CD4-positive, alpha-beta T cell treated with Interleukin-6 for 4 hours (primary cell): Measurements from ENCODE around the gene TOR4A.
"Not testable (repeated sequence)": the region's sequence is repeated elsewhere in the genome, so short reads cannot be mapped to it uniquely, and the experiment has no call there.

Source experiments
- DNase-seq: peaks from one replicate; pipeline ENCODE4 v3.0.0-alpha.2; 2020; ENCODE audit warnings: mixed read lengths

The TOR4A gene

DNA sequence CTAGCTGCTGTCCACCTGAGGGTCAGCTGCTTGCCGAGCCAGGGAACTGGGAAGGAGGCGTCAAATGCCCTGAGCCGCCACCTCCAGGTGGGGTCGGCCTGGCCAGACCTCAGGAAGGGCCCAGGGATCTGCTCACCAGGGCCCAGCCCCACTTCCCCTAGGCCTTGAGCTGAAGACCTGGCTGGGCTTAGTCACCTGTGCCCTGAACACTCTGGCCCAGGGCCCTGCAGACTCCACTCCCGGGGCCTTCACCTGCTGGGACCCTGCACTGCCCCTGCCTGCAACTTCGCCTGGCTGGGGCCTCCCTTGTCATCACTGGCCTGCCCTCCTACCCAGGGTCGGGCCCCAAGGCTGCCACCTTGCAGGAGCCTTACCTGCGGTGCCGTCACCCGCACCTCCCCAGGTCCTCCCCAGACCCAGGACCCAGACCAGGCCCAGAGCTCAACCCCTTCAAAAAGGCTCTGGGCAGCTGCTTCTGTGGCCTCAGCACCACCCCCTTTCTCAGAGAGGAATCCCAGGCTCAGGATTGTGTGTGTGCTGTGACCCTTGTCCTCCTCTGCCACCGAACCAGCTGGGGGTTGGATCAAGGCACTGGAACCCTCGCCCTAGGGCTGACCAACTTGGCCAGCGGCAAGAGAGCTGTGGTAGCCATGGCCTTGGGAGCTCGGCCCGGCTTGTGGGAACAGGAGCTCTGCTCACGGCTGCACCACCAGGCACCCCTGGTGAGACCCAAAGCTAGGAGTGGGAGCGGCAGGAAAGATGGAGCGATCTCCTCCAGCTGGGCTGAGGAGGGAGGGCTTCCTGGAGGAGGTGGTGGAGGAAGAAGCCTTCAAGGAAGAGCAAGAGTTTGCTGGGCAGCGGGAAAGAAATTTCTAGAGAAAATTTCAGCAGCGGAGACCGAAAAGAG is 23.6 kb upstream of the TOR4A start:
- DNase-seq: no peak

DNA sequence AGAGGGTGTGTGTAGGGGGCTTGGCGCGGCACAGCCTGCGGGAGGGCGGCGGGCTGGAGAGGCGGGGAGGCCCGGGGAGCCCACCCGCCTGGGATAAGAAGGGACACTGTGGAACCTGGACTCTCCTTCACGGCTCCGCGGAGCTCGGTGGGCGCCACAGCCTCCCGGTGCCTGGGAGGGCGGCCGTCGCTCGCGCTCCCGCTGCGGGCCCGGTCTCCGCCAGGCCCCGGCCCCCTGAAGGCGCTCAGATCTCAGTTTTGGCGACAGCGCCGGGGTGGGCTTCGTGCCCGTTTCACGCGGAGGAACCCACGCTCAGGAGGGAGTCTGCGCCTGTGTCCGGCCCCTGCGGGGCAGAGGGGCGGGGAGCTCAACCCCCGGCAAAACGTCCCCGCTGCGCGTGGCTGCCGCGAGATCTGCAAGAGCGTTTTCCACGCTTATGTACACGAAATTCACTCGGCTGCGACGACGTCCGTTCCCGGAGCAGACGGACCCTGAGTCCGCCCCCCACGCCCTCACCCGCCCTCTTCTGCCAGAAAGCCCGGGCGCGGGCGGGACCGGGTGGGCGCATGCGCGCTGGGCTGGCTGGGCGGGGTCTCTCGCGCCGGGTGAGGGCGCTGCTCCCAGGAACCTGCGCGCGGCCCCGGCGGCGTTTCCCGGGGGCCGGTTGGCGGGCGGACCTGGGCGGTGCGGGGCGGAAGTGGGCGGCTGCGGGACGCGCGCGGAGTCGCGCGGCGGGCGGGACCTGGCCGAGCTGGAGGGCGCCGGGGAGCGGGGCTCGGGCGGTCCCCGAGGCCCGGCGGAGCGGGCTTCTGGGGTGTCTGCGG is 22.7 kb upstream of the TOR4A start, which contains the start of gene NELFB:
Gene NELFB, plus strand, starts transcription at position 704 of the 824 bp plus-strand sequence.
- peak; percentile 96 for DNase-seq

DNA sequence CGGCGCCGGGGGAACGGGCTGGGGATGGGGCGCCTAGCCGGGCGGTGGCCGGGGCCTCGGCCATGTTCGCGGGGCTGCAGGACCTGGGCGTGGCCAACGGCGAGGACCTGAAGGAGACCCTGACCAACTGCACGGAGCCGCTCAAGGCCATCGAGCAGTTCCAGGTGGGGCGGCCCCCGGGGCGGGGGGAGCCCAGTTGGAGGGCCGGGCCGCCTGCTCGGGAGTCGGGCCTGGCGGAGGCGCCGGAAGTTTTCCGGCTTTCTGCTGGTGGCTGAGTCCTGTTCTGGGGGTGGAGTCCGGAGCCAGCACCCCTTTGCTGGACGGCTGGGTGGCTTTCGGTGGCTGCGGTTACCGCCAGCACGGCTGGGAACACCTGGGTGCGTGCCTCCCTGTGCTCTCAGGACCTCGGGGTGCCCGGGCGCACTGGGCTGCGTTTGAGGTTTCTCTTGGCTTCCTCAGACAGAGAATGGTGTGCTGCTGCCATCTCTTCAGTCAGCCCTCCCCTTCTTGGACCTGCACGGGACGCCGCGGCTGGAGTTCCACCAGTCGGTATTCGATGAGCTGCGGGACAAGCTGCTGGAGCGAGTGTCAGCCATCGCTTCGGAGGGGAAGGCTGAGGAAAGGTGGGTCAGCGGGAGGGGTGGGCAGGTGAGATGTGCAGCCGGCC is 21.9 kb upstream of the TOR4A start:
- peak; percentile 48 for DNase-seq

- no peak for DNase-seq
These were observed 21.2 kb upstream of the TOR4A start for GRCh38 chr9:137256362-137256761.

DNA sequence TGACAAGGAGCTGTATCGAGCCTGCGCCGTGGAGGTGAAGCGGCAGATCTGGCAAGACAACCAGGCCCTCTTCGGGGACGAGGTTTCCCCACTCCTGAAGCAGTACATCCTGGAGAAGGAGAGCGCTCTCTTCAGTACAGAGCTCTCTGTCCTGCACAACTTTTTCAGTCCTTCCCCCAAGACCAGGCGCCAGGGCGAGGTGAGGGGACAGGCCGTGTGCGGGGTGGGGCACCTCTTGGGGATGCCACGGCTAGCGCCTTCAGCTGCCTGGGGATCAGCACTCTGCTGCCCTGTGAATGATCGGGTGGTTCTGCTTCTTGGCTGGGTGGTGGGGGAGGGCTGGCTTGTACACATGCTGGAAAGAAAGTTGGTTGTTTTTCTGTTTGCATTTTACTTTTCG is 20.7 kb upstream of the TOR4A start:
- no peak for DNase-seq

DNA sequence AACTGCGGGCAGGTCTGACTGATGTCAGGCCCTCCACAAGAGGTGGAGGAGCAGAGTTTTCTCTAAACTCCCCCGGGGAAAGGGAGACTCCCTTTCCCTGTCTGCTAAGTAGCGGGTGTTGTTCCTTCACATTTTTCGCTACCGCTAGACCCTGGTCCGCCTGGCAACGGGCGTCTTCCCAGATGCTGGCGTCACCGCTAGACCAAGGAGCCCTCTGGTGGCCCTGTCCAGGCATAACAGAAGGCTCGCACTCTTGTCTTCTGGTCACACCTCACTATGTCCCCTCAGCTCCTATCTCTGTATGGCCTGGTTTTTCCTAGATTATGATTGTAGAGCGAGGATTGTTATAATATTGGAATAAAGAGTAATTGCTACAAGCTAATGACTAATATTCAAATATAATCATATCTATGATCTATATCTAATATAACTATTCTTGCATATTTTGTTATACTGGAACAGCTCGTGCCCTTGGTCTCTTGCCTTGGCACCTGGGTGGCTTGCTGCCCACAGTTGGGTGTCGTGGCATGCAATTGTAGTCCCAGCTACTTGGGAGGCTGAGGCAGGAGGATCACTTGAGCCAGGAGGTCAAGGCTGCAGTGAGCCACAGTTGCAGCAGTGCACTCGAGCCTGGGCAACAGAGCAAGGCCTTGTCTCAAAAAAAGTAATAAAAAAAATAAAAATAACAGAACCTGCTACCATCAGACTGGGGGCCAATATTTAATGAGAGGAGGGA is 15.2 kb upstream of the TOR4A start:
- DNase-seq: not testable (repeated sequence)

DNA sequence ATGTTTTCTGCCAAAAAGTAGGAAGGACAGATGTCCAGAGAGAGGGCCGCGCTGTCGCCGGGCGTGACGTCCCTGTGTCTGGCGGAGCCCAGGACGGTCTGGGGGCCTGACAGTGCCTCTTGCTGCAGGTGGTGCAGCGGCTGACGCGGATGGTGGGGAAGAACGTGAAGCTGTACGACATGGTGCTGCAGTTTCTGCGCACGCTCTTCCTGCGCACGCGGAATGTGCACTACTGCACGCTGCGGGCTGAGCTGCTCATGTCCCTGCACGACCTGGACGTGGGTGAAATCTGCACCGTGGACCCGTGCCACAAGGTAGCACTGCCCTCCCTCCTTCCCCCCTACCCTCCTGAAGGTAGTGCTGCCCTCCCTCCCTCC is 14.6 kb upstream of the TOR4A start:
- DNase-seq: no peak

DNA sequence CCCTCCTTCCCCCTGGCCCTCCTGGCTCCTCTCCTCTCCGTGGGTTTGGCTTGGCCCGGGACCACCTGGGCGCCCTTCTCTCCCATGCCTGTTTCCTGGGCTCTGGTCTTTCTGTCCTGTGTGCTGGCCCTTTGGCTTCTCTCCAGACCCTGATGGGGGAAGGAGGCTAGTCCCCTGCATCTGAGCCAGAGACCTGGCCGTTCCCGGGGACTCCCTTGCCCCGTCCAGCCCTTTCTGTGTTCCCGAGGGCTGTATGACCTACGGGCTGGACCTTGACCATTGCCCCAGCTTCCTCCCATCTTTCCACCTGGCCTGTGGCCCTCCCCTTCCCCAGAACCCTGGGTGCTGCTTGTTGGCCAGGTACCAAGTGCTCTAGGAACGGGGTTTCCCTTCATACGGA is 14.0 kb upstream of the TOR4A start:
- no peak for DNase-seq

GRCh38 chr9:137264067-137264466 is 13.5 kb upstream of the TOR4A start:
- DNase-seq: no peak

DNA sequence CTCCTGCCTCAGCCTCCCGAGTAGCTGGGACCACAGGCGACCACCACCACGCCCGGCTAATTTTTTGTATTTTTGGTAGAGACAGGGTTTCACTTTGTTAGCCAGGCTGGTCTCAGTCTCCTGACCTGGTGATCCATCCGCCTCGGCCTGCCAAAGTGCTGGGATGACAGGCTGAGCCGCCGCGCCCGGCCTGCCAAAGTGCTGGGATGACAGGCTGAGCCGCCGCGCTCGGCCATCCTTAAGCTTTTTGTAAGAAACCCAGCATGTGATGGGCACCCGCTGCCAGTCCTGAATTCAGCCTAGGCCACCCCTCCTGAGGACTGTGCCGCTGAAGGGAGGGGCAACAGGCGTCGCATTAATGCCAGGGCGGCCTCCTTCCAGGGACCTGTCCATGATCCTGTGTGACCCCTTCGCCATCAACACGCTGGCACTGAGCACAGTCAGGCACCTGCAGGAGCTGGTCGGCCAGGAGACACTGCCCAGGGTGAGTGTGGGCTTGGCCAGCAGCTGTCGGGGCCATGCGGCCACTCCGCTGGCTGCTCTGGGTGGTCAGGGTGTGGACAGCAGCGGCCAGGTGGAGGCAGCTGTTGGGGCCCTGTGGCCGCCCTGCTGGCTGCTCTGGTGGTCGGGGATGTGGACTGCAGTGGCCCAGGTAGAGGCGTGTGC is 11.9 kb upstream of the TOR4A start:
- no peak for DNase-seq

DNA sequence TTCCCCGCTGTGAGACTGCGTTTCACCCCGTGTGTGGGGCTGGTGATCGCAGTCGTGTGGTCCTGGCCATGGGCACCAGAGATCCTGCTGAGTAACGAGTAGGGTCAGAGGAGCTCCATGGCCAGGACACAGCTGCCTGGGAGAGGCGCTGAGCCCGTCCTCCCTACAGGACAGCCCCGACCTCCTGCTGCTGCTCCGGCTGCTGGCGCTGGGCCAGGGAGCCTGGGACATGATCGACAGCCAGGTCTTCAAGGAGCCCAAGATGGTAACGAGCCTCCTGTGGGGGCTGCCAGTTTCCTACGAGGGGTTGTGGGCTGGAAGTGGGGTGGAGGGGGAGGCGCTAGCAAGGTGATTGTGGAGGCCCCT is 11.4 kb upstream of the TOR4A start:
- DNase-seq: no peak

DNA sequence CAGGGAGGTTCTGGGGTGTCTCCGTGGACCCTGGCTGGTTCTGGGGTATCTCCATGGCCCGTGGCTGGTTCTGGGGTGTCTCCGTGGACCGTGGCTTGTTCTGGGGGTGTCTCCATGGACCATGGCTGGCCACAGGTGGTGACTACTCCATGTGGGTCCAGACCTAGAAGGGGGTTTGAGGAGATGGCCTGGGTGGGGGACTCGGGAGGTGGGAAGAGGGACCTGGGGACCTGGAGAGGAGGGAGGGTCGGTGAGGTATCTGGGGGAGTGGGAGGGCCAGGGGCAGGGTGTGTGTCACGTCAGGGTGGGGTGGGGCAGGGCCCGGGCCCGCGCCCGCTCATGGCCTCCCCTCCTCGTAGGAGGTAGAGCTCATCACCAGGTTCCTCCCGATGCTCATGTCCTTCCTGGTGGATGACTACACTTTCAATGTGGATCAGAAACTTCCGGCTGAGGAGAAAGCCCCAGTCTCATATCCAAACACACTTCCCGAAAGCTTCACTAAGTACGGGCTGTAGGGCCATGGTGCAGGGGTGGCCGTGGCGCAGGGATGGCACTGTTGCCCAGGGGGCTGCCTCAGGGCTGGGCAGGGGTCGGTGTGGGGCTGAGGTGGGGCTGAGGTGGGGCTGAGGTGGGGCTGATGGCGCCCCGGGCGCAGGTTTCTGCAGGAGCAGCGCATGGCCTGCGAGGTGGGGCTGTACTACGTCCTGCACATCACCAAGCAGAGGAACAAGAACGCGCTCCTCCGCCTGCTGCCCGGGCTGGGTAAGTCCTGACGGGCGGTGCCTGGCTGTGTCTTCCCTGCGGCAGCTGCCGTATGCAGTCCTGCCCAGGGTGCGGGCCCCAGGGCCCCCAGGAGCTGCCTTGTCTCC is 10.7 kb upstream of the TOR4A start:
- DNase-seq: no peak

DNA sequence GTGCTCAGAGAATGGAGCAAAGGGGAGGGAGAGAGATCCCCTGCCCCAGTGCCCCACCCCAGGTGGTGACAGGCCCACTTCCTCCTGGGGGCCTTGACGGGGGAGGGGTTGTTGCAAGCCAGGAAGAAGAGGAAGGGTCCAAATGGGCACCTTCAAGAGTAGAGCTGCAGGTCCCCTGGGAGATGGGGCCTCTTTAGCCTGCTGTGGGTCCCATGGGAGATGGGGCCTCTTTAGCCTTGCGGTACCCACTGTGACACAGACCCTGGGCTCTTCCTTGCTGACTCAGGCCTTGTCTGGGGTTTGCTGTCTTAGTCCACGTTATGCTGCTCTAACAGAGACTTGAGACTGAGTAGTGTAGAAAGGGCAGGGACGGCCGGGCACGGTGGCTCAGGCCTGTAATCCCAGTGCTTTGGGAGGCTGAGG is 9.6 kb upstream of the TOR4A start:
- no peak for DNase-seq

DNA sequence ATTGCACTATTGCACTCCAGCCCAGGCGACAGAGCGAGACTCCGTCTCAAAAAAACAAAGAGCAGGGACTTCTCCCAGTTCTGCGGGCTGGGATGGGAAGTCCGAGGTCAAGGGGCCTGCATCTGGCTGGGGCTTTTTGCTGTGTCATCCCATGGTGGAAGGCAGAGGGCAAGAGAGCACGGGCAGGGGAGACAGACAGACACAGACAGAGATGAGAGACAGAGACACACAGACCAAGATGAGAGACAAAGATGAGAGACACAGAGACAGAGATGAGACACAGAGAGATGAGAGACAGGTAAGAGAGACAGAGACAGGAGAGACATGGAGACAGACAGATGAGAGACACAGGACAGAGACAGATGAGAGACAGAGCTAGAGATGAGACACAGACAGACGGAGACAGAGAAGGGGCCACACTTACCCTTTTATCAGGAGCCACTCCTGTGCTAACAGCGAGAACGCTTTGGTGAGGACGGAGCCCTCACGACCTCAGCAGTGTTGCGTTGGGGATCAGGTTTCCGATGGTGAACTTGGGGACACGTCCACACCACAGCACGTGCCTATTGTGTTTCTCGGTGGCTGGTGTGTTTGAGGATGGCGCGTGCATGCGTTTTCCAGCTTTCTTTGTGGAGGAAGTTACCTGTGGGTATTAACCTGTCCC is 8.9 kb upstream of the TOR4A start:
- DNase-seq: no peak

DNA sequence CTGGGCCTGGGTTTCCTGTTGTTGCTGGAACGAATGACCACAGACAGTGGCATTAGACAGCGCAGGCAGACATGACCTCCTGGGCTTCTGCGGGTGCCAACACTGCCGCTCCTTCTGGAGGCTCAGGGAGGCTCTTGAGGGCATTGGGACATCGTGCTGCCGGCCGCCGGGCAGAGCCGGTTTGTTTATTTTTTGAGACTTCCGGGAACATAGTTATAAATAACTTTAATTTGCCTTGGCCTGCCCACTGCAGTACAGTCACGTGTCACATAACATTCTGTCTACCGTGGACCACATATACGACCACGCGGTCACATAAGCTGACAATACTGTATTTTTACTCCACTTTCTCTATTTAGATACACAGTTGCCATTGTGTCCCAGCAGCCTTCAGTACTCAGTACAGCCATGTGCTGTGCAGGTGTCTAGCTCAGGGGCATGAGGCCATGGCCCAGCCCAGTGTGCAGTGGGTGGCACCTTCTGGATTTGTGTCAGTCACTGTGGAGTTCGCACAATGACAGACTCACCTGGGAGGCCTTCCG is 8.2 kb upstream of the TOR4A start:
- DNase-seq: no peak

GRCh38 chr9:137270929-137271695 is 6.4 kb upstream of the TOR4A start:
- peak; percentile 62 for DNase-seq

DNA sequence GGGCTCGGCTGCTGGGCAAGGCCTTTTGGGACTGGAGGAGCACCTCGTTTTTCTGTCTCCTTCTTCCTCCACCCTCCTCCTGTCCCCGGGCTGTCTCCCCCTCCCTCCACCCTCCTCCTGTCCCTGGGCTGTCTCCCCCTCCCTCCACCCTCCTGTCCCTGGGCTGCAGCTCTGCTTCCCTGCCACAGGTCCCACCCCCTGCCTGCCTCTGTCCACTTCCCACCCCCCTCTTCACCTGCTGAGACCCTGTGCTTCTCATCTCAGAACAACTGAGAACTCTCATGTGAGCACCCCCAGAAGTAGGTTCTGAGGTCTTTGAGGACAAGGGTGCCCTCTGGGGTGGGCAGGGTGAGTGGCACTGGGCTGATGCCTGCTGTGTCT is 5.8 kb upstream of the TOR4A start:
- DNase-seq: no peak

GRCh38 chr9:137272241-137273094 is 5.1 kb upstream of the TOR4A start:
- no peak for DNase-seq

- DNase-seq: no peak
These were observed 4.4 kb upstream of the TOR4A start for GRCh38 chr9:137273095-137273490.
